ENCODE measurements around the gene RTP2.

Gene RTP2

GRCh38 chr3:187700249-187700648, 2.1 kb downstream of the RTP2 start:
- CTCF ChIA-PET, result interaction anchor here (0.9 to 7.6 kb wide), 7 partner anchors 10 to 561 kb away, joined by 3 to 86 read pairs (median 9); partner anchors contain the start of gene RPL39L

GRCh38 chr3:187698499-187699399, 3.6 kb downstream of the RTP2 start:
- DNase-seq (ENCODE audit: low read depth, low spot score), result no peak
- POLR2A ChIA-PET, result no interaction called here
- TF ChIP-seq CTCF (IDR thresholded peaks at IDR 0.05; ENCODE audit: insufficient read depth, low read length, missing control alignments), result no peak
- CTCF ChIA-PET, result interaction anchor here (1.7 kb wide), 1 partner anchor 380 kb away, joined by 6 read pairs; no protein-coding TSS in a partner anchor
- no peak overlapping the region for H3K4me3 ChIP-seq (ENCODE audit: low read depth, low read length)

More at GRCh38 chr3:187700249-187700648, 2.1 kb downstream of the RTP2 start:
- H3K4me3 ChIP-seq (ENCODE audit: low read depth, low read length), result no peak overlapping the region
- POLR2A ChIA-PET, result no interaction called here
- DNase-seq (ENCODE audit: low read depth, low spot score), result no peak
- no peak for TF ChIP-seq CTCF (IDR thresholded peaks at IDR 0.05; ENCODE audit: insufficient read depth, low read length, missing control alignments)

GRCh38 chr3:187696021-187696420, 6.3 kb downstream of the RTP2 start:
- no peak for DNase-seq (ENCODE audit: low read depth, low spot score)
- no peak overlapping the region for H3K4me3 ChIP-seq (ENCODE audit: low read depth, low read length)
- TF ChIP-seq CTCF (IDR thresholded peaks at IDR 0.05; ENCODE audit: insufficient read depth, low read length, missing control alignments), result no peak
- POLR2A ChIA-PET, result no interaction called here
- CTCF ChIA-PET, result interaction anchor here (1.9 to 5.9 kb wide), 2 partner anchors 17 to 377 kb away, joined by 9 to 31 read pairs; no protein-coding TSS in a partner anchor

- no peak for DNase-seq (ENCODE audit: low read depth, low spot score)
- CTCF ChIA-PET, result interaction anchor here (0.8 to 5.9 kb wide), 3 partner anchors 13 to 377 kb away, joined by 3 to 31 read pairs (median 9); no protein-coding TSS in a partner anchor
- no peak overlapping the region for H3K4me3 ChIP-seq (ENCODE audit: low read depth, low read length)
- no peak for TF ChIP-seq CTCF (IDR thresholded peaks at IDR 0.05; ENCODE audit: insufficient read depth, low read length, missing control alignments)
- POLR2A ChIA-PET, result no interaction called here
These were observed 6.9 kb downstream of the RTP2 start for GRCh38 chr3:187695449-187695848.

GRCh38 chr3:187694801-187695200, 7.6 kb downstream of the RTP2 start:
- ChIA-PET POLR2A (no interaction called here), CTCF (interaction anchor here (0.8 to 8.1 kb wide), 5 partner anchors 12 to 398 kb away, joined by 3 to 78 read pairs (median 9); no protein-coding TSS in a partner anchor)
- no peak overlapping the region for H3K4me3 ChIP-seq (ENCODE audit: low read depth, low read length)
- no peak for DNase-seq (ENCODE audit: low read depth, low spot score)
- no peak for TF ChIP-seq CTCF (IDR thresholded peaks at IDR 0.05; ENCODE audit: insufficient read depth, low read length, missing control alignments)

- H3K4me3 ChIP-seq (ENCODE audit: low read depth, low read length), result no peak overlapping the region
- no peak for DNase-seq (ENCODE audit: low read depth, low spot score)
- no peak for TF ChIP-seq CTCF (IDR thresholded peaks at IDR 0.05; ENCODE audit: insufficient read depth, low read length, missing control alignments)
- CTCF ChIA-PET, result interaction anchor here (1.3 to 8.1 kb wide), 4 partner anchors 10 to 374 kb away, joined by 3 to 78 read pairs (median 17); no protein-coding TSS in a partner anchor
- POLR2A ChIA-PET, result no interaction called here
These were observed 8.9 kb downstream of the RTP2 start for GRCh38 chr3:187693431-187693830.
